Astrocyte (in vitro differentiated cells and primary cell): ENCODE results near the gene TRHDE. TPM values are rescaled to one million over a fixed set of nuclear protein-coding genes. Genes with fewer than 3 reads are reported as not detected.

ENCODE experiments used
- DNase-seq: peaks from one replicate; pipeline ENCODE4 v3.0.0-alpha.2; 2010; ENCODE audit warnings: low read depth
- FAIRE-seq: peaks from 2 replicates; lab custom pipeline; 2011; peaks lifted over from hg19 to GRCh38; lab: Jason Lieb, UNC
- H2AFZ ChIP-seq: 2 replicates; pipeline ENCODE4 v1.6.0; 2012; ENCODE audit warnings: low read depth, low read length, inconsistent platforms
- H3K27ac ChIP-seq: 2 replicates; pipeline ENCODE4 v1.5.1; 2011; ENCODE audit warnings: low read depth, low read length, inconsistent platforms
- H3K27me3 ChIP-seq: 2 replicates; pipeline ENCODE4 v1.6.0; 2011; ENCODE audit warnings: low read length, inconsistent platforms; ENCODE audit not compliant: insufficient read depth
- H3K36me3 ChIP-seq: 2 replicates; pipeline ENCODE4 v1.5.1; 2011; ENCODE audit warnings: low read length, inconsistent platforms; ENCODE audit not compliant: insufficient read depth
- H3K4me1 ChIP-seq: 2 replicates; pipeline ENCODE4 v1.5.1; 2011; ENCODE audit warnings: low read length, inconsistent platforms; ENCODE audit not compliant: insufficient read depth
- H3K4me2 ChIP-seq: 2 replicates; pipeline ENCODE4 v1.6.0; 2012; ENCODE audit warnings: low read length, inconsistent platforms
- H3K4me3 ChIP-seq: 2 replicates; pipeline ENCODE4 v1.5.1; 2011; ENCODE audit warnings: low read depth, mild to moderate bottlenecking, low read length, inconsistent platforms; ENCODE audit not compliant: insufficient read depth
- H3K79me2 ChIP-seq: 2 replicates; pipeline ENCODE4 v1.6.0; 2012; ENCODE audit warnings: mild to moderate bottlenecking, low read length, inconsistent platforms; ENCODE audit not compliant: insufficient read depth
- H3K9ac ChIP-seq: 2 replicates; pipeline ENCODE4 v1.6.0; 2012; ENCODE audit warnings: mild to moderate bottlenecking, low read length, inconsistent platforms
- H3K9me3 ChIP-seq: 2 replicates; pipeline ENCODE4 v1.5.1; 2012; ENCODE audit warnings: low read depth, mild to moderate bottlenecking, low read length, inconsistent platforms; ENCODE audit not compliant: insufficient read depth
- H4K20me1 ChIP-seq: 2 replicates; pipeline ENCODE4 v1.6.0; 2012; ENCODE audit warnings: low read length, inconsistent platforms; ENCODE audit not compliant: insufficient read depth
- H3K27ac Mint-ChIP-seq: one replicate; pipeline ENCODE4 v1.8.0; 2021; ENCODE audit warnings: mild to moderate bottlenecking, mixed read lengths; ENCODE audit not compliant: unreplicated experiment
- H3K27me3 Mint-ChIP-seq: one replicate; pipeline ENCODE4 v1.8.0; 2021; ENCODE audit warnings: low read depth, mixed read lengths; ENCODE audit not compliant: unreplicated experiment
- H3K36me3 Mint-ChIP-seq: one replicate; pipeline ENCODE4 v1.8.0; 2021; ENCODE audit warnings: low read depth, mixed read lengths; ENCODE audit not compliant: unreplicated experiment
- H3K4me1 Mint-ChIP-seq: one replicate; pipeline ENCODE4 v1.8.0; 2021; ENCODE audit warnings: low read depth, mixed read lengths; ENCODE audit not compliant: unreplicated experiment
- H3K4me3 Mint-ChIP-seq: one replicate; pipeline ENCODE4 v1.8.0; 2021; ENCODE audit warnings: mild to moderate bottlenecking, moderate library complexity, mixed read lengths; ENCODE audit not compliant: unreplicated experiment
- H3K9me3 Mint-ChIP-seq: one replicate; pipeline ENCODE4 v1.8.0; 2021; ENCODE audit warnings: mild to moderate bottlenecking, mixed read lengths; ENCODE audit not compliant: unreplicated experiment
- CTCF ChIP-seq: IDR thresholded peaks from 2 replicates; pipeline ENCODE4 v1.5.1; 2011; ENCODE audit warnings: low read depth, mild to moderate bottlenecking, inconsistent platforms, low read length, moderate library complexity; ENCODE audit not compliant: insufficient read depth
- EZH2 ChIP-seq: IDR thresholded peaks from 2 replicates; pipeline ENCODE4 v1.6.1; 2012; ENCODE audit warnings: mild to moderate bottlenecking, low read length, inconsistent platforms; ENCODE audit not compliant: insufficient read depth
- total RNA-seq: library from RNA; stranded (reverse); gene quantifications from 2 replicates; pipeline ENCODE4 v1.2.1, GENCODE V29; 2021

Gene TRHDE
- total RNA-seq, 1 donor from 2014 or later = 1.4 TPM

GRCh38 chr12:72277415-72277814 lies 5.2 kb downstream of the TRHDE start:
- Mint-ChIP-seq H3K9me3 (no peaks in the 10 kb centered on the region), H3K36me3 (no peaks in the 10 kb centered on the region), H3K27me3 (peaks cover 25% of the 10 kb centered on the region), H3K4me1 (peaks cover 2% of the 10 kb centered on the region), H3K27ac (no peak overlapping the region), H3K4me3 (no peak overlapping the region)
- H3K79me2 ChIP-seq = peaks cover 95% of the 10 kb centered on the region
- H3K9me3 ChIP-seq = no peaks in the 10 kb centered on the region
- peaks cover 12% of the 10 kb centered on the region for H3K4me1 ChIP-seq
- H3K27ac ChIP-seq = peak overlapping the region; percentile 55
- peak; percentile 61 for DNase-seq
- peak overlapping the region; percentile 96 for H3K4me2 ChIP-seq
- H3K27me3 ChIP-seq = no peaks in the 10 kb centered on the region
- no peaks in the 10 kb centered on the region for H4K20me1 ChIP-seq
- no peaks in the 10 kb centered on the region for H3K36me3 ChIP-seq
- peak overlapping the region; percentile 26 for H3K4me3 ChIP-seq
- TF ChIP-seq EZH2 (no peak), CTCF (no peak)
- H2AFZ ChIP-seq = no peak overlapping the region
- FAIRE-seq = no peak
- peak overlapping the region; percentile 52 for H3K9ac ChIP-seq

GRCh38 chr12:72278894-72279293 lies 6.7 kb downstream of the TRHDE start:
- no peak for DNase-seq
- no peaks in the 10 kb centered on the region for H3K9me3 ChIP-seq
- no peak overlapping the region for H3K27ac Mint-ChIP-seq
- peaks cover 2% of the 10 kb centered on the region for H3K4me1 Mint-ChIP-seq
- no peak overlapping the region for H3K27ac ChIP-seq
- no peaks in the 10 kb centered on the region for H3K36me3 ChIP-seq
- H3K4me3 ChIP-seq = no peak overlapping the region
- H3K9me3 Mint-ChIP-seq = no peaks in the 10 kb centered on the region
- FAIRE-seq = no peak
- no peak for TF ChIP-seq EZH2
- no peak for TF ChIP-seq CTCF
- H3K79me2 ChIP-seq = peaks cover 92% of the 10 kb centered on the region
- H3K27me3 ChIP-seq = no peaks in the 10 kb centered on the region
- no peak overlapping the region for H3K4me2 ChIP-seq
- no peak overlapping the region for H3K4me3 Mint-ChIP-seq
- H3K36me3 Mint-ChIP-seq = no peaks in the 10 kb centered on the region
- no peaks in the 10 kb centered on the region for H4K20me1 ChIP-seq
- peaks cover 19% of the 10 kb centered on the region for H3K27me3 Mint-ChIP-seq
- no peak overlapping the region for H3K9ac ChIP-seq
- peaks cover 12% of the 10 kb centered on the region for H3K4me1 ChIP-seq
- H2AFZ ChIP-seq = no peak overlapping the region

- Histone ChIP-seq H3K4me3 (no peak overlapping the region), H3K9me3 (no peaks in the 10 kb centered on the region), H3K27ac (peak overlapping the region; percentile 50), H3K9ac (peak overlapping the region; percentile 1), H2AFZ (no peak overlapping the region), H3K4me1 (peaks cover 12% of the 10 kb centered on the region), H3K36me3 (no peaks in the 10 kb centered on the region), H3K4me2 (peak overlapping the region; percentile 67), H3K79me2 (peaks cover 76% of the 10 kb centered on the region), H3K27me3 (no peaks in the 10 kb centered on the region), H4K20me1 (no peaks in the 10 kb centered on the region)
- TF ChIP-seq CTCF (no peak), EZH2 (no peak)
- Mint-ChIP-seq H3K9me3 (no peaks in the 10 kb centered on the region), H3K36me3 (no peaks in the 10 kb centered on the region), H3K27me3 (peaks cover 5% of the 10 kb centered on the region), H3K4me3 (no peak overlapping the region), H3K27ac (no peak overlapping the region), H3K4me1 (peaks cover 2% of the 10 kb centered on the region)
- FAIRE-seq (no peak), DNase-seq (peak; percentile 80)
Observed at GRCh38 chr12:72281126-72281525, 9.0 kb downstream of the TRHDE start.
